ENCODE data around the gene ACTN3.
"Not testable (repeated sequence)": the region's sequence is repeated elsewhere in the genome, so short reads cannot be mapped to it uniquely, and the experiment has no call there.

Gene ACTN3

GRCh38 chr11:66603072-66603471 lies 56.4 kb downstream of the ACTN3 start:
- DNase-seq, result no peak

- no peak for DNase-seq
These were observed 57.5 kb downstream of the ACTN3 start for GRCh38 chr11:66604155-66604554.

GRCh38 chr11:66606608-66607007 lies 59.9 kb downstream of the ACTN3 start:
- DNase-seq, result not testable (repeated sequence)

- DNase-seq, result no peak
These were observed 60.6 kb downstream of the ACTN3 start for GRCh38 chr11:66607126-66607834.

GRCh38 chr11:66609721-66610617 lies 63.3 kb downstream of the ACTN3 start:
- no peak for DNase-seq

- DNase-seq, result no peak
These were observed 65.8 kb downstream of the ACTN3 start for GRCh38 chr11:66612458-66612857.

All from NCI-H1048 (cell line).